PC-3 (cell line): ENCODE measurements around the gene NUAK1. TPM values are rescaled to one million over a fixed set of nuclear protein-coding genes. Genes with fewer than 3 reads are reported as not detected.

Source experiments
- ATAC-seq: fragments of 200-7000 bp; cut with Tn5 transposase; 2 replicates; pipeline ENCODE4 v1.9.1; 2020; ENCODE audit warnings: mild to moderate bottlenecking, moderate library complexity
- BruUV-seq: library from RNA; stranded (reverse); fragments of 400-500 nt; replicated peaks from 2 replicates; lab custom pipeline; 2021; lab: Mats Ljungman, UMichigan
- CTCF ChIA-PET: fragments of 300-600 bp; sonication (Branson Sonifier 250); formaldehyde crosslinking; loops from one replicate; lab custom pipeline; 2022; ENCODE audit warnings: antibody characterized with exemption; lab: Charles Lee
- POLR2A ChIA-PET: fragments of 300-600 bp; sonication (Branson Sonifier 250); formaldehyde crosslinking; loops from one replicate; lab custom pipeline; 2022; ENCODE audit warnings: antibody characterized with exemption; ENCODE audit not compliant: unreplicated experiment; lab: Charles Lee
- DNase-seq: peaks from one replicate; pipeline ENCODE4 v3.0.0-alpha.2; 2015
- H2AFZ ChIP-seq: fragments of 300-600 bp; sonication (generic); 2 replicates; pipeline ENCODE4 v1.6.0; 2016; ENCODE audit warnings: antibody characterized with exemption, low read length
- H3F3A ChIP-seq: fragments of 300-600 bp; sonication (generic); one replicate; pipeline ENCODE4 v1.6.0; 2017; ENCODE audit warnings: antibody characterized with exemption, low read length, control low read depth, mild to moderate bottlenecking; ENCODE audit not compliant: unreplicated experiment
- H3K27ac ChIP-seq: fragments of 300-600 bp; sonication (generic); 2 replicates; pipeline ENCODE4 v1.5.1; 2016; ENCODE audit warnings: mild to moderate bottlenecking, low read length
- H3K27me3 ChIP-seq: fragments of 300-600 bp; sonication (generic); 2 replicates; pipeline ENCODE4 v1.6.1; 2016; ENCODE audit warnings: low read length, mixed read lengths
- H3K36me3 ChIP-seq: fragments of 300-600 bp; sonication (generic); 2 replicates; pipeline ENCODE4 v1.6.1; 2016; ENCODE audit warnings: low read depth, mixed run types, low read length, mixed read lengths
- H3K4me1 ChIP-seq: fragments of 300-600 bp; sonication (generic); 2 replicates; pipeline ENCODE4 v1.5.1; 2016; ENCODE audit warnings: low read length; ENCODE audit not compliant: insufficient read depth
- H3K4me2 ChIP-seq: fragments of 300-600 bp; sonication (generic); 2 replicates; pipeline ENCODE4 v1.6.0; 2016; ENCODE audit warnings: low read length
- H3K4me3 ChIP-seq: fragments of 300-600 bp; sonication (generic); 2 replicates; pipeline ENCODE4 v1.5.1; 2016; ENCODE audit warnings: mild to moderate bottlenecking, low read length, mixed read lengths
- H3K79me2 ChIP-seq: fragments of 300-600 bp; sonication (generic); 2 replicates; pipeline ENCODE4 v1.6.1; 2017; ENCODE audit warnings: low read length, mixed read lengths
- H3K9ac ChIP-seq: fragments of 300-600 bp; sonication (generic); 2 replicates; pipeline ENCODE4 v1.6.0; 2016; ENCODE audit warnings: mild to moderate bottlenecking, low read length
- H3K9me2 ChIP-seq: fragments of 300-600 bp; sonication (generic); replicated peaks from 2 replicates; pipeline ENCODE4 v1.6.1; 2016; ENCODE audit warnings: mixed run types, low read length, mixed read lengths
- H3K9me3 ChIP-seq: fragments of 300-600 bp; sonication (generic); 2 replicates; pipeline ENCODE4 v1.6.1; 2016; ENCODE audit warnings: low read length, mixed read lengths
- H4K20me1 ChIP-seq: fragments of 300-600 bp; sonication (generic); 2 replicates; pipeline ENCODE4 v1.6.1; 2016; ENCODE audit warnings: low read length, mixed read lengths
- EZH2 ChIP-seq: fragments of 300-600 bp; sonication (generic); IDR thresholded peaks from one replicate; pipeline ENCODE4 v1.6.1; 2017; ENCODE audit warnings: antibody characterized with exemption, mild to moderate bottlenecking, low read length; ENCODE audit not compliant: unreplicated experiment
- EZH2phosphoT487 ChIP-seq: fragments of 300-600 bp; sonication (generic); IDR thresholded peaks from 2 replicates; pipeline ENCODE4 v1.6.1; 2018; ENCODE audit warnings: mild to moderate bottlenecking, antibody characterized with exemption, low read length, borderline replicate concordance
- intact Hi-C: fragments of 100-400 bp; cut with micrococcal nuclease; formaldehyde crosslinking; loops from 2 replicates; pipeline ENCODE4 v1.9.0; 2023
- total RNA-seq: library from RNA; depleted of rRNA; stranded (reverse); fragments of >200 nt; gene quantifications from 2 replicates; pipeline ENCODE4 v1.2.3, GENCODE V29; 2014
- TF ChIP-seq, protein P1 (sequence below): fragments of 300-600 bp; sonication (generic); conservative IDR thresholded peaks from 2 replicates; pipeline ENCODE4 v1.5.1; 2017; ENCODE audit warnings: antibody characterized with exemption, low read depth, mild to moderate bottlenecking, low read length

NUAK1 gene
- total RNA-seq, 1 experiment from 2014 or later = 9.8 TPM

DNA sequence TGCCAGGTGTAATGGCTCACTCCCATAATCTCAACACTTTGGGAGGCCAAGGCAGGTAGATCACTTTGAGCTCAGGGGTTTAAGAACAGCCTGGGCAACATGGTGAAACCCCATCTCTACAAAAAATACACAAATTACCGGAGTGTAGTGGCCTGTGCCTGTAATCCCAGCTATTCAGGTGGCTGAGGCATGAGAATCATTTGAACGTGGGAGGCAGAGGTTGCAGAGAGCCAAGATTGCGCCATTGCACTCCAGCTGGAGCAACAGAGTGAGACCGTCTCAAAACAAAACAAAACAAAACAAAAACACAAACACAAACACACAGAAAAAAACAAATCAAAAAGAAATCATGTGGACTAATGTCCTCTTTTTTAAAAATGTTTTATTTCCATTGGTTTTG lies 104.4 kb downstream of the NUAK1 start:
- H3K4me1 ChIP-seq = peaks cover 39% of the 10 kb centered on the region
- no peaks in the 10 kb centered on the region for H3K79me2 ChIP-seq
- H3K4me3 ChIP-seq = no peak overlapping the region
- TF ChIP-seq EZH2 = no peak
- TF ChIP-seq, protein P1, sequence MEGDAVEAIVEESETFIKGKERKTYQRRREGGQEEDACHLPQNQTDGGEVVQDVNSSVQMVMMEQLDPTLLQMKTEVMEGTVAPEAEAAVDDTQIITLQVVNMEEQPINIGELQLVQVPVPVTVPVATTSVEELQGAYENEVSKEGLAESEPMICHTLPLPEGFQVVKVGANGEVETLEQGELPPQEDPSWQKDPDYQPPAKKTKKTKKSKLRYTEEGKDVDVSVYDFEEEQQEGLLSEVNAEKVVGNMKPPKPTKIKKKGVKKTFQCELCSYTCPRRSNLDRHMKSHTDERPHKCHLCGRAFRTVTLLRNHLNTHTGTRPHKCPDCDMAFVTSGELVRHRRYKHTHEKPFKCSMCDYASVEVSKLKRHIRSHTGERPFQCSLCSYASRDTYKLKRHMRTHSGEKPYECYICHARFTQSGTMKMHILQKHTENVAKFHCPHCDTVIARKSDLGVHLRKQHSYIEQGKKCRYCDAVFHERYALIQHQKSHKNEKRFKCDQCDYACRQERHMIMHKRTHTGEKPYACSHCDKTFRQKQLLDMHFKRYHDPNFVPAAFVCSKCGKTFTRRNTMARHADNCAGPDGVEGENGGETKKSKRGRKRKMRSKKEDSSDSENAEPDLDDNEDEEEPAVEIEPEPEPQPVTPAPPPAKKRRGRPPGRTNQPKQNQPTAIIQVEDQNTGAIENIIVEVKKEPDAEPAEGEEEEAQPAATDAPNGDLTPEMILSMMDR = no peak
- TF ChIP-seq EZH2phosphoT487 = no peak
- DNase-seq (no peak), ATAC-seq (no peak)
- H2AFZ ChIP-seq = no peak overlapping the region
- no peaks in the 10 kb centered on the region for H3F3A ChIP-seq
- ChIA-PET CTCF (no interaction called here), POLR2A (no interaction called here)
- H3K36me3 ChIP-seq = no peaks in the 10 kb centered on the region
- no TSS peak for BruUV-seq
- no peaks in the 10 kb centered on the region for H3K27me3 ChIP-seq
- H3K27ac ChIP-seq = no peak overlapping the region
- intact Hi-C loops = no loop called here
- no peaks in the 10 kb centered on the region for H3K9me3 ChIP-seq
- H3K9me2 ChIP-seq = no peaks in the 10 kb centered on the region
- no peak overlapping the region for H3K9ac ChIP-seq
- no peak overlapping the region for H3K4me2 ChIP-seq
- no peaks in the 10 kb centered on the region for H4K20me1 ChIP-seq

DNA sequence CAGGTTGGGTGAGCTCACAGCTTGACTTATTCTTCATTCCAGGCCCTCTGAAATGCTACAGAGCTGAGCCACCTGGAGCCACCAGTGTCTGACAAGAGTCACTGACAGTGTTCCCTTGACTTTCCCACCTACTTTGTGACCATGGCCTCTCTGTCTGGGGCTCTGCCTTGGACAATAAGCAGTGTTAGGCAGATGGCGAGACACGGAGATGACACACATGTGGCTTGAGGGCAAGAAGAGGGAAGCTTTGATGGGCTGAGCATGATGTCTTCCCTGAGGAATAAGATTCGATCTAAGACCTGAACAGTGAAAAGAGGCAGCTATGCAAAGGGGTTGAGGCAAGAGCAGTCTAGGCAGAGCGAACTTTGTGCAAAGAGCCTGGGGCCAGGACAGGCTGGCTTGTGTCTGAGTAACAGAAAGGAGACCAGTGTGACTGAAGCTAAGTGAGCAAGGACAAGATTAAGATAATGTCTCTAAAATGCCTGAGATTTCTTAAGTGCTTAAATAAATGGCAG lies 105.5 kb downstream of the NUAK1 start:
- peaks cover 43% of the 10 kb centered on the region for H3K4me1 ChIP-seq
- H4K20me1 ChIP-seq = no peaks in the 10 kb centered on the region
- ChIA-PET POLR2A (no interaction called here), CTCF (interaction anchor here (0.6 kb wide), 1 partner anchor 613 kb away, joined by 3 read pairs; no protein-coding TSS in a partner anchor)
- H3F3A ChIP-seq = no peaks in the 10 kb centered on the region
- H3K27ac ChIP-seq = no peak overlapping the region
- TF ChIP-seq, protein P1 = no peak
- TF ChIP-seq EZH2phosphoT487 = no peak
- no peak for TF ChIP-seq EZH2
- ATAC-seq = no peak
- DNase-seq = no peak
- H3K79me2 ChIP-seq = no peaks in the 10 kb centered on the region
- no peaks in the 10 kb centered on the region for H3K9me2 ChIP-seq
- no peaks in the 10 kb centered on the region for H3K27me3 ChIP-seq
- no peaks in the 10 kb centered on the region for H3K36me3 ChIP-seq
- intact Hi-C loops = no loop called here
- H3K9ac ChIP-seq = no peak overlapping the region
- no peak overlapping the region for H3K4me3 ChIP-seq
- no peak overlapping the region for H2AFZ ChIP-seq
- no peaks in the 10 kb centered on the region for H3K9me3 ChIP-seq
- no TSS peak for BruUV-seq
- H3K4me2 ChIP-seq = no peak overlapping the region

DNA sequence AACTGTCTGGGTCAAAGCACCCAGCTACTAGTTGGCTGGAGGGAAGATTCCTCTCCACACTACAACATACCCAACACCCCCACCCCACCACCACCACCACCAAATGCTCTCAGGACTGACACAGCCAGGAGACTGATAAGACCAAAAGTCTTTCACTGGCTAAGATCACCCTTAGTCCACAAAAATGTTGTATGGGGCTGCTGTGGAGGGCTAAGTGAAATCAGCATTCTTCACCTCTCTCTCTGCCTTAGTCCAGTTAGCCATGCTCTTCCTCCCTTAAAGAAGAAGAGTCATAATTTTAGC lies 106.2 kb downstream of the NUAK1 start:
- no peak for TF ChIP-seq EZH2phosphoT487
- TF ChIP-seq EZH2 = no peak
- TF ChIP-seq, protein P1 = no peak
- CTCF ChIA-PET = interaction anchor here (1.0 kb wide), 1 partner anchor 103 kb away, joined by 6 read pairs; no protein-coding TSS in a partner anchor
- H3K9ac ChIP-seq = no peak overlapping the region

More for the DNA sequence above, 106.2 kb downstream of the NUAK1 start:
- intact Hi-C loops = no loop called here
- Histone ChIP-seq H3K9me2 (no peaks in the 10 kb centered on the region), H3K4me2 (no peak overlapping the region), H3F3A (no peaks in the 10 kb centered on the region), H3K79me2 (no peaks in the 10 kb centered on the region), H4K20me1 (no peaks in the 10 kb centered on the region), H3K4me3 (no peak overlapping the region), H3K36me3 (no peaks in the 10 kb centered on the region), H3K4me1 (peaks cover 43% of the 10 kb centered on the region), H3K27ac (no peak overlapping the region), H3K27me3 (no peaks in the 10 kb centered on the region), H2AFZ (no peak overlapping the region), H3K9me3 (no peaks in the 10 kb centered on the region)
- ATAC-seq = no peak
- DNase-seq = no peak
- POLR2A ChIA-PET = no interaction called here
- no TSS peak for BruUV-seq
